ES-I3 (cell line): ENCODE data around the gene FBXO40.
"Not testable (repeated sequence)": the region's sequence is repeated elsewhere in the genome, so short reads cannot be mapped to it uniquely, and the experiment has no call there.

Experiments
- H3K36me3 ChIP-seq: 2 replicates; pipeline ENCODE4 v1.6.1; 2013; ENCODE audit warnings: mild to moderate bottlenecking, low read length, control low read depth, moderate library complexity; ENCODE audit not compliant: insufficient read depth
- H3K4me1 ChIP-seq: 2 replicates; pipeline ENCODE4 v1.6.1; 2013; ENCODE audit warnings: mild to moderate bottlenecking, control low read depth, low read length; ENCODE audit not compliant: insufficient read depth
- H3K9ac ChIP-seq: 2 replicates; pipeline ENCODE4 v1.6.1; 2013; ENCODE audit warnings: low read depth, mild to moderate bottlenecking, low read length, moderate library complexity
- H3K9me3 ChIP-seq: 2 replicates; pipeline ENCODE4 v1.6.1; 2013; ENCODE audit warnings: mild to moderate bottlenecking, low read length, moderate library complexity; ENCODE audit not compliant: control insufficient read depth, insufficient read depth

Gene FBXO40

DNA sequence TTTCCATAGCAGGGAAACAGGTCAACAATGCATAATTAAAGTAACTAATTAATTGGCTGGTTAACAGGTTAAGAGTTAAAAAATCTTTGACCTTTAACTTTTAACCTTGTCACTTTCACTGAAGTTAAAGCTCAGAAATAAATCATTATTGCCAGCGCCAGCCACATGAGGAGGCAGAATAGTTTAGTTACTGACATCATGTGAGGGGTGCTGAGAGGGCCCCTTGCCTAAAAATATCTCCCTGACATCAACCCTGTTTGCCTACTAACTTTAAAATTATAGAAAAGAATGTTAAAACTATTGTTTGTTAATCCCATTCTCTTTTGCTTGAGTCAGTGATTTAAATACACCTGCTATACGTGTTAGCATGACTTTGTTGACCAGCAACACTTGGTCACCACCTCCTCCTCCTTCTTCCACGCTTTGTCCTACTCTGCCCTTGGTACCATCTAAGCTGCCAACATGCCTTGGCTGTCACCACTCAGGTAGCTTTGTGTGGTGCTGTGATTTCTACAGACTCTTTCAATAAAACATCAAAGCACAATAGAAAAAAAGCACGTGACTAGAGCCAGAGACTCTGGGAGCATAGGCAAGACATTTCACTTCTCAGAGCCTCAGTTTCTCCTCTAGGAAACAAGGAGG, 2.7 kb downstream of the FBXO40 start:
- peaks cover 48% of the 10 kb centered on the region for H3K4me1 ChIP-seq
- no peaks in the 10 kb centered on the region for H3K36me3 ChIP-seq
- no peak overlapping the region for H3K9ac ChIP-seq
- H3K9me3 ChIP-seq = no peaks in the 10 kb centered on the region

GRCh38 chr3:121598564-121598963, 5.4 kb downstream of the FBXO40 start:
- peaks cover 41% of the 10 kb centered on the region for H3K4me1 ChIP-seq
- no peak overlapping the region for H3K9ac ChIP-seq
- no peaks in the 10 kb centered on the region for H3K36me3 ChIP-seq
- no peaks in the 10 kb centered on the region for H3K9me3 ChIP-seq

GRCh38 chr3:121599900-121600299, 6.7 kb downstream of the FBXO40 start:
- H3K9me3 ChIP-seq, H3K9ac ChIP-seq, H3K36me3 ChIP-seq: not testable (repeated sequence)
- H3K4me1 ChIP-seq = peaks cover 34% of the 10 kb centered on the region

- Histone ChIP-seq H3K9me3 (no peaks in the 10 kb centered on the region), H3K9ac (no peak overlapping the region), H3K36me3 (no peaks in the 10 kb centered on the region), H3K4me1 (peaks cover 21% of the 10 kb centered on the region)
Observed at GRCh38 chr3:121601212-121601812, 8.1 kb downstream of the FBXO40 start.

DNA sequence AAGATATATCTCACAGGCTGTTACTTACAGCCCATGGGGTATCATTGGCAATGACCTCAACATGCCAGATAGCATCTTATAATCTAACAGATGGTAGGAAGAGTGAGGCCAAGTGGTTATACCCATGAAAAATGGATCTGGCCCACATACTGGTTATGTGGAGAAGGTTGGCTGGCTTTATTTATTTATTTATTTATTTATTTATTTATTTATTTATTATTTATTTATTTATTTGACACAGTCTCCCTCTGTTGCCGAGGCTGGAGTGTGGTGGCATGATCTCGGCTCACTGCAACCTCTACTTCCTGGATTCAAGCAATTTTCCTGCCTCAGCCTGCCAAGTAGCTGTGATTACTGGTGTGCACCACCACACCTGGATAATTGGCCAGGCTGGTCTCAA, 11.6 kb downstream of the FBXO40 start:
- H3K36me3 ChIP-seq = no peaks in the 10 kb centered on the region
- no peaks in the 10 kb centered on the region for H3K9me3 ChIP-seq
- no peak overlapping the region for H3K9ac ChIP-seq

DNA sequence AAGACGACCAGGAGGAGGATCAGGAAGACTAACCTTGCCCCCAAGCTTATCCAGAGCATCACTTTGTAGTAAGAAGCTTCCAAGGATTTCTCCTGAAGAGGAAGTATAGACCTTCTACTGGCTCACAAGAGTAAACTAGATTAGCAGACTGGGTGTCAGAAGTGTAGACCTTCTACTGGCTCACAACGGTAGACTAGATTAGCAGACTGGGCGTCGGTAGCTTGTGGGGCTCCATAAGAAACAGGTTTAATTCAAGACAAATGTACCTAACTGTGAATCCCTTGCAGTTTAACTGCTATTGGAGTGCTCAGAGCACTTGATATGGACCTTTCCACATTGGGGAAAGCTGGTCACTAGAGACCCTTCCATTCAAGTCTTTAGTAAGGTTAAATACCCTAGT, 12.9 kb downstream of the FBXO40 start:
- Histone ChIP-seq H3K9me3 (no peaks in the 10 kb centered on the region), H3K4me1 (peaks cover 10% of the 10 kb centered on the region), H3K9ac (no peak overlapping the region), H3K36me3 (no peaks in the 10 kb centered on the region)

More for the DNA sequence above, 11.6 kb downstream of the FBXO40 start:
- peaks cover 14% of the 10 kb centered on the region for H3K4me1 ChIP-seq

GRCh38 chr3:121619691-121620090, 26.5 kb downstream of the FBXO40 start:
- no peaks in the 10 kb centered on the region for H3K36me3 ChIP-seq
- H3K9me3 ChIP-seq = no peaks in the 10 kb centered on the region
- H3K4me1 ChIP-seq = peaks cover 6% of the 10 kb centered on the region; the same call in 1 of the 2 replicates
- no peak overlapping the region for H3K9ac ChIP-seq

DNA sequence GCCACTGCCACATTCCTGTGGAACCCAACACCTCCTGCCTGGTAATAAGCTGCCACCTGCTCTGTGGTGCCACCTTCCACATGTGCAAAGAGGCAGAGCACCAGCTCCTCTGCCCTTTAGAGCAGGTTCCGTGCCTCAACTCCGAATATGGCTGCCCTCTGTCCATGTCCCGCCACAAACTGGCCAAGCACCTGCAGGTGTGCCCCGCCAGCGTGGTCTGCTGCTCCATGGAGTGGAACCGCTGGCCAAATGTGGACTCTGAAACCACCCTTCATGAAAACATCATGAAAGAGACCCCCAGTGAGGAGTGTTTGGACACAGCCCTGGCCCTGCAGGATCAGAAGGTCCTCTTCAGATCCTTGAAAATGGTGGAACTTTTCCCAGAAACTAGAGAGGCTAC, 28.3 kb downstream of the FBXO40 start:
- Histone ChIP-seq H3K36me3 (no peaks in the 10 kb centered on the region), H3K9ac (no peak overlapping the region), H3K4me1 (peaks cover 6% of the 10 kb centered on the region; the same call in 1 of the 2 replicates), H3K9me3 (no peaks in the 10 kb centered on the region)

DNA sequence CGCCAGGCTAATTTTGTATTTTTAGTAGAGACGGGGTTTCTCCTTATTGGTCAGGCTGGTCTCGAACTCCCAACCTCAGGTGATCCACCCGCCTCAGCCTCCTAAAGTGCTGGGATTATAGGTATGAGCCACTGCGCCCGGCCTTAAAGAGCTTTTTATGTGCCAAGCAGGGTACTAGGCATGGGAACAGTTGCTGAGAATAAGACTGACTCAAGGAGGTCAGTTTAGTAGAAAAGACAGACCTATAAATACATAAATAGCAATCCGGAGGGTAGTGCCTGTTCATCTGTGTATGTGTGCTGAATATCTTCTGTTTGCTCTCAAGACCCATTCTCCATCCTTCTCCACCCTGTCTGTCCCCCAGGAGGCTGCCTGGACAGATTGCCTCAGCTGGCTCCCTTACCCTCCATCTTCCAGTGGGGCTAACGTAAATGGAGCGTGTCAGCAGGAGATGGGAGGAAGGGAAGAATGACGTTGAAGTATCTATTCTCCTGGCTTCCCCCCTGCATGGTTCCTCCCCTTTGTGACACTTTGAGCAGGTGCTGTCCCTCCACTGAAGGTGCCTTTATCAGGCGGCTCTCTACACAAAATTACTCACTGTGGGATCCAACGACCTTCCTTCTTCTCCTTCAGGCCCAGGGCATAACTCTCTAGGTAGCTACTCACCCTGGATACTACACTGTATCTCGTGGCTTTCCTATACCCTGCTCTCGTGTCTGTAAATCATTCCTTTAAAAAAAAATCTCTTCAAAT, 31.1 kb downstream of the FBXO40 start:
- Histone ChIP-seq H3K9me3 (no peaks in the 10 kb centered on the region), H3K4me1 (peaks cover 11% of the 10 kb centered on the region), H3K9ac (no peak overlapping the region), H3K36me3 (no peaks in the 10 kb centered on the region)

DNA sequence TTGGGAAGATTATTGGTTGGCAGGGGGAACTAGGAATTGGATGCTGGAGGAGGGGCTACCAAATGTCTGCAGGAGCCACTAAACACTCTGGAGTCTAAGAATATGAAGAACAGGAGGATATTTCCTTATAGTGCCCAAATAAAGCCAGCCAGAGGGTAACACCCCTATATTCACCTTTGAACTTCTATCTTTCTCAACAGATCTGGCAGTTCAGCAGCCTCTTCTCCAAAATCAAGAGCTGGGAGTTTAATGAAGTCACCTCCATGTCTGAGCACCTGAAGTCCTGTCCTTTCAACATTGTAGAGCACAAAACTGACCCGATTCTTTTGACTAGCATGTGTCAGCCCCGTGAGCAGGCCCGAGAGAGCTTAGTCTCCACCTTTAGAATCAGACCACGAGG, 33.3 kb downstream of the FBXO40 start:
- no peak overlapping the region for H3K9ac ChIP-seq
- no peaks in the 10 kb centered on the region for H3K9me3 ChIP-seq
- H3K4me1 ChIP-seq = peaks cover 11% of the 10 kb centered on the region
- H3K36me3 ChIP-seq = no peaks in the 10 kb centered on the region

- Histone ChIP-seq H3K36me3 (no peaks in the 10 kb centered on the region), H3K9me3 (no peaks in the 10 kb centered on the region), H3K4me1 (peaks cover 11% of the 10 kb centered on the region), H3K9ac (no peak overlapping the region)
Observed at GRCh38 chr3:121627211-121627610, 34.0 kb downstream of the FBXO40 start.

DNA sequence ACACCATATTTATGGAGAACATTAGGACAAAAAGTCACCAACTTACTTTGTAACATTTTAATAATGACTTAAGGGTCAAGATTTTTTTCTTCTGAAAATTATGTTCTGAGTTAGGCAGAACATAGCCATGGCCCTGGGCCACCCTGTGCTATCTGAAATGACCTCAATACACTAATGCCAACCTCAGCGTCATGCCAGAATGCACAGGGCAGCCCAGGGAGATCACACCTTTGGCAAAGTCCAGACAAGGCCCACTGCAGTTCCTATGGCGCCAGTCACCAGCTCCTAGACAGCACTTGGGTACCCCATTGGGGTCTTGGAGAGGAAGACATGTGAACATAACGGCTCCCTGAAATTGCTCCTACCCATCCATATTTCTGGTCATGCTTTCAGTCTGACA, 34.4 kb downstream of the FBXO40 start:
- Histone ChIP-seq H3K4me1 (peaks cover 11% of the 10 kb centered on the region), H3K9ac (no peak overlapping the region), H3K9me3 (no peaks in the 10 kb centered on the region), H3K36me3 (no peaks in the 10 kb centered on the region)

- no peaks in the 10 kb centered on the region for H3K9me3 ChIP-seq
- no peak overlapping the region for H3K9ac ChIP-seq
- H3K36me3 ChIP-seq = no peaks in the 10 kb centered on the region
- H3K4me1 ChIP-seq = peaks cover 7% of the 10 kb centered on the region
Observed at GRCh38 chr3:121629601-121630000, 36.4 kb downstream of the FBXO40 start.

DNA sequence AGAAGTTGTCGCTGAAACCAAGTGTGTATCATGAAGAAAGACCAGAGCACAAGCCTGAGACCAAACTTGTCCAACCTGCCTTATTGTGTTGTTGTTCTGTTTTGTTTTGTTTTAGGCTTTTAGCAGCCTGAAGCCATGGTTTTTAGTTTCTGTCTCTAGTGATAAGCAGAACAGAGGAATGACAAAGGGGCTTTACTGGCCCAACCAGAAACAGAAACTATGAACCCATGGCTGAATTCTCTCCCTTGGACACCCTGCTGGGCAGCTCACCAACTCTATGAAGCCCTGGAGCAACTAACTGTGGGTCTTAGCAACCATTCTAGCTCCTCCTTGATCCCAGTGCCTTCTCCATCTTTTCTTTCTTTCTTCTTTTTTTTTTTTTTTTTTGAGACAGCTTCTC, 37.2 kb downstream of the FBXO40 start:
- no peaks in the 10 kb centered on the region for H3K36me3 ChIP-seq
- no peaks in the 10 kb centered on the region for H3K9me3 ChIP-seq
- peaks cover 5% of the 10 kb centered on the region; the same call in 1 of the 2 replicates for H3K4me1 ChIP-seq
- H3K9ac ChIP-seq = no peak overlapping the region

DNA sequence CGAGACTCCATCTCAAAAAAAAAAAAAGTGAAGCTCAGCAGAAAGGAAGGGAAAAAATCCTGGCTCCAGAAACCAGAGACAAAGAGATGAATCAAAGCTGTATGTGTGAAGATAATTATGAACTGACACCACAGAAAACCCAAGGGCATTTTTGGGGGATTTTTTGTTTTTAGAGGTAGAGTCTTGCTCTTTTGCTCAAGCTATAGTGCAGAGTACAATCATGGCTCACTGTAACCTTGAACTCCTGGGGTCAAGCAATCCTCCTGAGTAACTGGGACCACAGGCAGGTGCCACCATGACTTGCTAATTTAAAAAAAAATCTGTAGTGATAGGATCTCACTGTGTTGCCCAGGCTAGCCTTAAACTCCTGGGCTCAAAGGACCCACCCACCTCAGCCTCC, 44.7 kb downstream of the FBXO40 start:
- no peaks in the 10 kb centered on the region for H3K9me3 ChIP-seq
- H3K36me3 ChIP-seq = no peaks in the 10 kb centered on the region
- H3K4me1 ChIP-seq = no peaks in the 10 kb centered on the region; the same call in 1 of the 2 replicates
- no peak overlapping the region for H3K9ac ChIP-seq
